DMS 273 (cell line): ENCODE results near the gene KAT7.

Experiments
- DNase-seq: peaks from one replicate; lab custom pipeline; 2025; ENCODE audit not compliant: unreplicated experiment; lab: John Stamatoyannopoulos, UW

Gene KAT7

DNA sequence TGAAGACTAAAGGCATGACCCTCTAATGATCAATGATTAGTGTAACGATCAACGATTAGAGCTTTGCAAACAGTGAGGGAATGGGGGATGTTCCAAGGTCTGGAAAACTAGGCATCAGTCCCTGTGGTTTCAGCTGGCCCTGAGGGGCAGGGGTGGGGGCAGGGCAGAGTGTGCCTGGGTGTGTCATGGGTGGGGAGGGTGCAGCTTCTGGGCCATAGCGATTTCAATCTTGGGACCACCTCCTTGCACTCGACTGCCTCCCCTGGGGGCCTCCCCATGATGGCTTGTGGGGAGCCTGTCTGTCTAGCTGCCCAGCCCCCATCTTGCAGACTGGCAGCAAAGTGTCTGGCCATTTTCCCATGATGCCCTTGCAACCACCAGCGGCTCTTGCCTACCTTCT is 51.0 kb downstream of the KAT7 start:
- DNase-seq = no peak

DNA sequence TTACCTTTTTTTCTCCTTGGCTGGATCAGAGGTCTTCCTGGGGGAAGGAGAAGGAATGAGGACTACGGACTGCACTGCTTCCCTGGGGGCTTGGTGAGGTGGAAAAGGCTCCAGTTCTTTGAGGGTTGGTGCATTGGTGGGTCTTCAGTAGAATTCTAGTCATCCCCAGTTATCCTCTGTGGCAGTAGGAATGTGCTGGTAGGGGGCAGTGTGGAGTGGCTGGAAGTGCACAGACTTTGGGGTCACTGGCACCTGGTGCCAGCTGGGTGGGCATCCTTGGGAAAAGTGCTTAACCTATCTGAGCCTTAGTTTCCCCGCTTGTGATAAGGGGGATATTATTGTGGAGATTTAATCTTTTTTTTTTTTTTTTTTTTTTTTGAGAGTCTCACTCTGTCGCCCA is 53.1 kb downstream of the KAT7 start:
- no peak for DNase-seq

DNA sequence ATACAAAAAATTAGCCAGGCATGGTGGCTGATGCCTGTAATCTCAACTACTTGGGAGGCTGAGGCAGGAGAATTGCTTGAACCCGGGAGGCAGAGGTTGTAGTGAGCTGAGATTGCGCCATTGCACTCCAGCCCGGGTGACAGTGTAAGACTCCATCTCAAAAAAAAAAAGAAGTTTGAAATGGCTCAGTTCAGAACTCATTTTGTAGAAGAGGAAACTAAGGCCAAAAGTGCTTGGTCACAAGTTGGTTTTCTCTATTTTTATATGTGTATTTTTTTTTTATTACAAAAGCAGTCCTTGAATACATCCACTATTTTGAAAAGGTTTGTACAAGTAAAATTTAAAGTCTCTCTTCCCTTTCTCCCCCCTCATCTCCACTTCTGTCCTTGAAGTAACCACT is 53.9 kb downstream of the KAT7 start:
- DNase-seq = no peak

DNA sequence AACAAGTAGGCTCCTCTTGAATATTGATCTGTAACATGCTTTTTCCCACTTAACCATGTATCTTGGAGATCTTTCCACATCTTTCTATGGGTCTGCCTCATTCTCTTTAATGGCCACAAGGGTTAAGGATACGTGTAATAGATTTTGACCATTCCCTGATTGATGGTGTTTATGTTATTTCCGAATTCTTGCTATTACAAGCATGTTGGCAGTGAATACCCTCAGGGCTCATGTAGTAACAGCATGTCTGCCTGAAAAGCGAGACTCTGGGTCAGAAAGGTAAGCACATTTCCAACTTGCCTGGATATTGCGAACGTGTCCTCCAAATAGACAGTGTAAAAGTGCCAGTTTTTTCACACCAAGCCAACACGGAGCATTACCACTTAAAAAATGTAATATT is 54.4 kb downstream of the KAT7 start:
- no peak for DNase-seq

DNA sequence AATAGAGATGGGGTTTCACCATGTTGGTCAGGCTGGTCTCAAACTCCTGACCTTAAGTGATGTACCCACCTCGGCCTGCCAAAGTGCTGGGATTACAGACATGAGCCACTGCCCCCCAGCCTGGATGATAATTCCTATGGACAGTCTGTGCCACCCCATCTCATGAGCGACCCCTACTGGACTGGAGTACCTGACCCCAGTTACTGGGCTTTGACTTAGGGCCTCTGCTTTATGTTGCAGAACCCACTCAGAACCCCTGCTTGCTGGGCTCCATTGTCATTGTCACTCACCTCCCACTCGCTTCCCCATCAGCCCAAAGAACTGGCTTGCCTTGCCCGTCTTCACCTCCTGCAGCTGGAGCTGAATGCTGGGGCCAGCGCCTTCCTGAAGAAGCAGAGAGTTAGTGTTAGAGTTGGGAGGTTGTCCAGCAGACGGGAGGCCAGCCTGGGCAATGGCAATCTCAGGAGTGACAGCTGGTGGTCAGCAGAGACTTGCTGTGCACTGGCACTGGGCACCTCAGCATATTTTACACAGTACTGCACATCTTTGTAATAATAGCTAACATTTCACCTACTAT is 55.4 kb downstream of the KAT7 start:
- DNase-seq = peak; percentile 36

DNA sequence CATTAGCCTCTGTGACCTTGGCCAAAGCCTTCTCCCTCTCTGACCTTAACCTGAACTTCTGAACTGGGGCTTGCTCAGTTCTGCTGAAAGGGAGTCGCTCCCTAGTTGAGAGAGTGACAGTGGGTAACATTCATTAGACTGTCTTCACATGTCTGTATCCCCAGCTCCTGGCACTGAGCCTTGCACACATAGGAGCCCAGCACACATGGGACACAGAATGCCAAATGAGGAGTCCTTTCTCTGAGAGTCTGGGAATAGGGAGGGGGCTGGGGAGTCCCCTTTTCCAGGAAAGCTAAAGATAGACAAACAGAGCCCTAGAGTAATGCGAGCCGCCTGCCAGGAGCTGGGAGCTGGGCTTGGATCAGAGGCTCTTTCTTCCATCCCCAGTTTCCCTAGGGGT is 56.8 kb downstream of the KAT7 start:
- DNase-seq = peak; percentile 63

DNA sequence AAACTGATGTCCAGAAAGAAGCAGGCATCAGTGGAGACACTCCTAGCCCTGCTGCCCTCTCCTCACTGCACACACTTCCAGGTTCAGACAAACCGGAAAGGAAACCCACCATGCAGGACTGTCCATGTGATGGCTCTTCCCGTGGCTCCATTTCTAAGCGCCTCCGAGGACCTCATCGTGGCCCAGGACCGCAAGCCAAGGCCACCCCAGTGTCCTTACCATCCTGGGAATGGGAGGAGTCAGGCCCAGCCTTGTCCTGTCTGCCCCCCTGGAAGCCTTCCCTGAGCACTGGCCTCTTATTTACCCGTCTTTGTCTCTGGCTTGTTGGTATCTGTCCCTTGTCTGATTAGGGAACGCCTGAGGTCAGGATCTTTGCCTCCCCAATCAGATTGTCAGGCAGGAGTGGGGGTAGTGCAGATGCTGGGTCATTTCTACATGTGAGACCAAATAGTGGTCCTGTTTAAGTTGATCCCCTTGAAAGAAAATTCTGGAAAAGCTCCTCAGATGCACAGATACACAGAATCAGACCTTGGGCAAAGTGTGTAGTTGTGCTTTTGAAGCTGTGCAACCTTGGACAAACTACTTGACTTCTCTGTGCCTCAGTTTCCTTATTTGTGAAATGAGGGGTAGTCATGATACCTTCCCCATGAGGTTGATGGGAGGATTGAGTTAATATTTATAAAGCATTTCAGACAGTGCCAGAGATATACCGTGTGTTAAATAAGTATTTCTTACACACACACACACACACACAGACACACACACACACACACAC is 58.6 kb downstream of the KAT7 start:
- DNase-seq = no peak

DNA sequence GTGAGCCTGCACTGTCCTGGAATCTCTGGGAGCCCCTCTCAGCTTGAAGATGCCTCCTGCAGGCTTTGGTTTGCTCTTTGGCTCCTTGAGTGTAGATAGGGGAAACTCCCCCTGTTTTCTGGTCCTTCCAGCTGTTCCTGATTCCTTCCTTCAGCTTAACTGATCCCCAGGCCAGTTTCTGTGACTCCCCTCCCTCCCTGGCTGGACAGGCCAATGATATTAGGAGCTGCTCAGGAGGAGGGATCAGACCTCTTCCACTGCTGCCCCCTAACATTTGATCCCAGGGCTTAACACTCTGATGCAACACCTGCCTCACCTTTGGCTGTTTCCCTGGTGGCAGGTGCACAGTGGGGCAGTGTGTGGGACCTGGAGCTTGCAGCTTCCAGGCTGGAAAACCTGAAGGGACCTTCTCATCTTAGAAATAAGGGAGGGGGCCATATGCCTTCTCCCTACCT is 59.6 kb downstream of the KAT7 start, which contains the start of gene TAC4:
TSS of gene TAC4 (minus strand) at position 51 of the 455 bp plus-strand sequence. CDS start 52 bp downstream, outside the sequence.
- no peak for DNase-seq

DNA sequence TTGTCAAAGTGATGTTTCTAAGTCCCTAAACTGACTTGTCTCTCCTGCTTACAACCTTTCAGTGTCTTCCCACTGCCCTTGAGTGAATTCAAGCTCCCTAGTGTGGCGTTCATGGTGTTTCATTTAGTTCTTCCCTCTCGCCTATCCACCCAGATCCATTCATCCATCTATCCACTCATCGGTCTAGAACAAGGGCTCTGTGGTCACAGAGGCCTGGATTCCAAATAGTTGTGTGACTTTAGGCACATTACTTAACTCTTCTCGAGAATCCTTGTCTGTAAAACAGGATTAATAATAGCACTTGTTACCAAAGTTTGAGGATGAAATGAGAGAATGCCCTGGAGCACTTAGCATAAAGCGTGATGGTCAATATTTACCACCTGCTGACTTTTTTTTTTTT is 60.3 kb downstream of the KAT7 start:
- no peak for DNase-seq

DNA sequence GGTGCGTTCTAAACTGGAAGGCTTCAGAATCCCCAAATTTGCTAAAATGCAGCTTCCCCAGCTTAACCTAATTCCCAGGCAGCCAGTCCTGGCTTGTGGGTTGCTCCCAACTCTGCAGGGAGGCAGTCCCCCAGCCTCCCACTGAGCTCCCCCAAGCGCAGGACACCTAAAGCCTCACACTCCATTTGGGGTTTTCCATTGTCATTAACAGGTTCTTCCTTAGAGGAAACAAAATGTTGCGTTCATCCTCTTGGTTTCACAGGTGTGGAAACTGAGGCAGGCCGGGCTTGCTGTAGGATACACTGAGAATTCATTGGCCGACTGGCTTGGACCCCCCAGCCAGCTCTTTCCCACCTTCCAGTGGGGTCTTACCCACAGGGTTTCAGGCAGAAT is 61.7 kb downstream of the KAT7 start:
- DNase-seq = no peak

DNA sequence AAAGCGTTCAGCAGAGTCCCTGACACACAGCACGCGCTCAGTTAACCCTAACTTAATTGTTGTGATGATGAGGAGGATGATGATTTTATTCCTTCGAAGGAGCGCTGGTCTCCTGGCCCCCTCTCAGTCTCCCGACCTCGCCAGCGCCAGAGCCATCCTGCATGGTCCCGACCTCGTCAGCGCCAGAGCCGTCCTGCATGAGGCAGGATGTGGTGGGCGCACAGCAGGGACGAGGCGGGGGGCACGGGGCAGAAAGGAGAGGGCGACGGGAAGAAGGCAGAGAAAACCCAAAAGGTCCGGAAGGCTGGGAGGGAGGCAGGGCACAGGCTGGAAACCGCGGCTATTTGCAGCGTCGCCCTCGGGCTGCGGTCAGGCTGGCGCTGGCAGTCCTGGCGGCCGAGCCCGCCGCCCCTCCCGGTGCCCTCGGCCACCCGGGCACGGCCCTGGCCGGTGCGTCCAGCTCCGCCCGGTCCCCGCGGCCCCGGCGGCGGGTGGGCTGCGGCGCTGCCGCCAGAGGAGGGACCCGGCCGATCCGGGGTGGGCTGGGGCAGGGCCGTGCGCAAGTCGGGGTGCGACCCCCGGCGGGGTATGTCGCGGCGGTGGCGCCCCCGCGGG is 62.4 kb downstream of the KAT7 start:
- DNase-seq = no peak

DNA sequence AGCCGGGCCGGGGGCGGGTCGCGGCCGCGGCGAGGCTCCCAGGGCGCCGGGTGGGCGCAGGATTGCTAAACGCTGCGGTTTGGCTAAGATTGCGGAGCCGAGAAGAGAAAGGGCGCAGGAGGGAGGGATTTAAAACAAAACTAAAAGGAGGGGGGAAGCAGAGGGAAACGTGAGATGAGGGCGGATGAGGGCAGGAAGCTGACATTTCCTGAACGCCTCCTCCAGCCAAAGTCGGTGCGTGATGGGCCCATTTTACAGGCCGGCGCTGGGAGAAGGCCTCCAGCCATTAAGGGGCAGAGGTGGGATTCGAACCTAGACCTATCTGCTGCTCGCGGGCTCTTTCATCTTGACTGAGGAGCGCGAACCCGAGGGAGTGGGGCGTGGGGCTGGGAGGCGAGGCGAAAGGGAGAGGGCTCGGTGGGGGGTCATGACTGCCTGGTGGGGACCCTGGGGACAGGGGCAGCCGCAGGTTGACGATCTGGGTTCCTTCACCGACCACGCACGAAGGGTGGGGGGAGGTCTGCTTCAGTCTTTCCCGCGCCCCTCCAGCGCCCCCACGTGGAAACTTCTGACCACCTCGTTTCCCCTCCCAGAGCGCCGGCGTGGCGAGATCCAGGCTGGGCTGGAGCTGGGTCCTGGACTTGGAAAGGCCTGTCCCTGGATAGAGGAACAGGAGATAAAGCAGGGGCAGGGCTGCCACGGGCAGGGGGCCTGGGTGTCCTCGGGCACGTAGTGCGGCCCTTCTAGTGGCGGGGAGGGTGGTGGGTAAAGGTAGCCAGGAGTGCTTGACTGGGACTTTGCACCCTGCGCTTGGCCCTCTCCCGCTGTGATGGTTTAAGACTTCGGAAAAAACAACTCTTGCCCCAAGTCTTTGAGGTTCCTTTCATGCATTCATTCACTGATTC is 63.2 kb downstream of the KAT7 start:
- peak; percentile 88 for DNase-seq

DNA sequence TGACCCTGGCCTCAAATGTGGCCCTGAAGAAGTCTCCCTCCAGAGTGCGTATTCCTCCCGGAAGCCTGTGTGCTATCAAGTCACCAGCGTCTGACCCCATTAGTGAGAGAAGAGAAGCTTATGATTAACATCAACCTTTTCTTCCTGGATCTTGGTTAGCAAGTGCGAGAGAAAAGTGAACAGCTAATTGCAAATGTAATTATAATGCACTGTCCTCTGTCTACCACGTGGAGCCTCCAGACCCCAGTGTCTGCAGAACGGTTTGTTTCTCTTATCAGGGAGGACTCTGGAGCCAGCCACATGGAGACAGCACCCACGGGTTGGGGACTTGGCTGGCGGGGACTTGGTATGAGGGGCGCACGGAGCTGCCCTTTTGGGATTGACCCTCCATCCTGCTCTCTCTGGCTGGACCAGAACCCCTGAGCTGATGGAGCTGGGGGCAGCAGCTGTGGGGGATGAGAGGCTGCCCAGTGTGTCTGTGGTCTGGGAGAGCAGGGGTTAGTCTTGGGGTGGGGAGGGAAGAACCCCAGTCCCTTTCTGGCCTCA is 65.1 kb downstream of the KAT7 start:
- no peak for DNase-seq

DNA sequence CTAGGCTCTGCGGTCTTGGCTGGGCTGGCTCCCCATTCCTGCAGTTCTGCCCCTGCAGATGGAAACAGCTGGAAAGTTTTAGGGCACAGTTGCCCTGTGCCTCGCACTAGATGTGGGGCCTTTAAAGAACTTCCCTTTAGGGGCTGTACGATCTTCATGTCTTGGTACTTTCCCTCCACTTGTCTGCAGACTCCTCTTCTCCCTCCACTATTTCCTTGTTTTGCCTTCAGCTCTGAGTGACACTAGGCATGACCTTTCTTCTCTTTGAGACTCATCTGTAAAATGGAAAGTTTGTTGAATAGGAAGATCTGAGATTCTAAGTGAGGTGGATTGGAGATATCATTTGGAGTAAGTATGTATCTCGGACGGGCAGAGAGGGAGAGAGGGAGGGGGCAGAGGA is 65.6 kb downstream of the KAT7 start:
- no peak for DNase-seq

DNA sequence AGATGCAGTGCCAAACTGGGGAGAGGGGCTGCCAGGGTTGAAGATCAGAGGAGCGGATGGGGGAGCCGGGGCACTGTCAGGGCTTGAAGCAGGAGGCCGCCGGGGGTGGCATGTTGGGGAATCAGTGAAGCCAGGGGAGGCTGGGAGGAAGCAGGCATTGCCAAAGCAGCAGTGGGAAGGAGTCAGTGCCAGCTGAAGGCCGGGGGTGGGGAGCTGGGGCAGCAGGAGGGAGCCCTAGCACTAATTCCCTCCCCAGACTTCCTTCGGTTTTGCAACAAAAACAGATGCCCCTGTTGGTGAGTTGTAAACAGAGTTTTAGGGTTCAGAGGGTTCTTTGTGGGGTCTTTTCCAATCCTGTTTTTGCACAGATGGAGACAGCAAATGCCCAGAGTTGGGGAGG is 70.3 kb downstream of the KAT7 start:
- peak; percentile 34 for DNase-seq

DNA sequence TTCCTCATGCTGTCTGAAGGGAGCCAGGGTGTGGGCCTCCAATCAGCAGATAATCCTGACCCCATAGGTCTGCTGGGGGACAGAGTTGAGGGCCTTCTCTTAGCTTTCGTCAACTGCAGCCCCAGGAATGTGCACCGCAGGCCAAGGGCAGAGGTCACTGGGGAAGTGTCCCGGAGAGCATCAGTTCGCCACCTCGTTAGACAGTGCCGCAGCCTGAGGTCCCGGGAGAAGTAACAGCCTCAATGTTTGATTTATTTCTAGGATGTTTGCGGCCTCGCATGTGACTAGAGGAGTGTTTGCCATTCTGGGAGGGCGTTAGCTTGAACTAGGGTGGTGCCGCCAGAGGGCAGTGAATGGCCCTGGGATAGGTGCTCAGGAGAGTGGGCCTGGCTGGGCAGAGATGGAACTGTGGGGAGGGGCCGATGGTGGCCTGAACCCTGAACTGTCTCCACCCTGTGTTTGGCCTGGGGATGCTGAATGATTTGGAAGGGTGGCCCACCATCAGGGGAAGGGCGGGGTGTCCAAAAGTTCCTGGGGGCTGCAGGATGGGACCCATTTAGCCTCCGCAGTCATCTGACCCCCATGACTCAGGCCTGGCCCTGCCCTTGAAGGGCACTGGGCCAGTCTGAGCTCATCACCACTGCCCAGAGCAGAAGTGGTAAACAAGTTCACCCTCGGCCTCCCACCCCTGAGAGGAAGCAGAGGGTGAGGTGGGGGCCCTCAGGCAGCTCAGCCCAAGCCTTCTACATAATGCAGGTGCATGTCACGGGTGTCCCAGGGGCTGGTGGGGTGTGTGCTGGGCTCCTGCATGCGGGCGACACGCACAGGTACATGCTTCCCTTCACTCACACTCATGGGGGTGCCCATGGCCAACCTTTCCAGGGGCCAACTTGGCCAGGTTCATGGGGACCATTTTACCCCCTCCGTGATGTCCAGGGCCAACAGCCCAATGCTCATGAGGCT is 71.8 kb downstream of the KAT7 start:
- no peak for DNase-seq

DNA sequence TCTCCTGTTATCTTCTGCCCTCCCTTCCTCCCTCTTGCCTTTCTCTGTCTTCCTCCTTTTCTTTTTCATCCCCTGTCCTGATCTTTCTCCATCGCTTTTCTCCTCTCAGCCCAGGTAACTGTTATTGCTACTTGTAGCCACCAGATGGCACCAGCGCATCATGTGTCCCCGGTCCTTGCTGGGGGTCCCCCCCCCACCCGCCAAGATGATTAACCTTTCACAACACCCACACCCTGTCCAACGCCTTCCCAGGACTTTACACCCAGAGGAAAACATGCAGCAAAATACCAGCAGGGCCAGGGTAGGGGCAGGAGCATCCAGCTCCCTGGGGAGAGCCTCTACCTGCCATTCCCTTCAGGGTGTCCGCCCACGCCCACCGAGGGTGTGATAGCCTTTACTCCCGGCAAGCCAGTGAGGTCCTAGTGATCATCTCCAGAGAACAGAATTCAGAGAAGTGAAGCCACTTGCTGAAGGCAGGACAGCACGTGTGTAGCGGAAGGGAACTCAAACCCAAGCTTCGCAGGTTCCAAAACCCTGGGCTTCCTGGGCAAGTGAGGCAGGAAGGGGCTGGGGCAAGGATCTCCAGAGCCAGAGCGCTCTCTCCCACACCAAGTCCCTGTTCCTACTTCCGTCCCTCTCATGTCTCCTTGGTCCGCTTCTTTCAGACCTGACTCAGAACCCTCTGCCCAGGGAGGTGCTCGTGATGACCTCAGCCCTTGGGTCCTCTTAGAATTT is 72.8 kb downstream of the KAT7 start:
- DNase-seq = peak; percentile 78

DNA sequence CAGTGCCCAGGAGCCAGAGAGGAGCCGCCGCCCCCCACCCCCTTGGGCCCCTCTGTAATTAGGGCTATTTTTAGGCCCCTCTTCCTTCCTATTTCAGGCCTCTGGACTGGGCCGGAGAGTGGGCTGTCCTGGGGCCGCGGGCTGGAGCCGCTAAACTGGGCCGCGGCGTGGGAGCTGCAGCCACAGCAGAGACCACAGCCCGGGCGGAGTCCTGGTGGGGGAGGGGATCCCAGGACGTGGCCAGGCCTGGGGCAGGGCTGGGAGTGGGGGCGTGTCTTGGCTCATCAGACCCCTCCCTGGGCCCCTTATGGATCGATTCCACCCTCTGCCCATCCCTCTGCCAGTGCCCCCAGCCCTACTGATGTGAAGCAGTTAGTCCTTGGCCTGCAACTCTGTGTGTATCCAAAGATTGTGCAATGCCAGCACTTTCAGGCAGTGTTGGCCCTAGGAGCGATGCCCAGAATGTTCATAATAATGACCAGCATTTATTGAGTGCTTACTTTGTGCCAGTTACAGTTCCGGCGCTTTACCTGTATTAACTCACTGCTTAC is 74.4 kb downstream of the KAT7 start:
- no peak for DNase-seq

DNA sequence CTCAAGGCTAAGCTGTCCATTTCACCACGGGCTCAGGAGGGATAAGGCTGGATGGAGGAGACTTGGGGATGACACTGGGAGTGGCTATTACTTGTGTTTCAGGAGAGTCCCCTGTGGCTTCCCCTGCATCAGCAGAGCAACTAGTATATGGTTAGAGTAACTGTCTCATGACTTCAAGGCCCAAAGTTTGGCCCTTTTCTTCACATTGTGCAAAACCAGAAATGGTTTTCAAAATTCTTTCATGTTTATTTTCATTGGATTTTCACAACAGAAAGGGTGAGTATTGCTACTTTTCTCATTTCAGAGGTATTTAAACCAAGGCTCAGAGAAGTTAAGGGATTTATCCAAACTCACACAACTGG is 77.5 kb downstream of the KAT7 start:
- no peak for DNase-seq
